Measurements from ENCODE around the gene UBL4B. TPM values are rescaled to one million over a fixed set of nuclear protein-coding genes. Genes with fewer than 3 reads are reported as not detected.

The UBL4B gene
- total and polyA plus RNA-seq, 8 donors, result not detected

DNA sequence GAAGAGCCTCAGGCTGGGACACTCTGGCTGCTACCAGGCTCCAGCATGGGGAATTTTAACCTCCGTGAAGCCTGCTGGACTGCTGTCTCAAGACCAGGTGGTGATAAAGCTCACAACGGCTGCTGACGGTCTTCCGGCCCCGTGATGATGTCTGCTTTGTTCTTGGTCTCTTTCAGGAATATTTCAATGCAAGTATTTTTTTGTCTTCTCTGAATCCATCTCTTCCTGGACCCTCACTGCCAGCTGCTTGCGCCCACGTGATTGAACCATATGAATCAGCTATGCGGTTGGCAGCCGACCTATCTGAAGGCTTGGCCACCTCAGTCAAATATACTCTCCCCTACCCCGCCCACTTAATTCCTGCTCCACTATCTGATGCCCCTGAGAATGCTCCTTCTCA is 23.4 kb downstream of the UBL4B start:
- peaks cover 0 to 46% (median 17%) of the 10 kb centered on the region in 3 donors for H3K27me3 ChIP-seq
- TF ChIP-seq, protein P1, sequence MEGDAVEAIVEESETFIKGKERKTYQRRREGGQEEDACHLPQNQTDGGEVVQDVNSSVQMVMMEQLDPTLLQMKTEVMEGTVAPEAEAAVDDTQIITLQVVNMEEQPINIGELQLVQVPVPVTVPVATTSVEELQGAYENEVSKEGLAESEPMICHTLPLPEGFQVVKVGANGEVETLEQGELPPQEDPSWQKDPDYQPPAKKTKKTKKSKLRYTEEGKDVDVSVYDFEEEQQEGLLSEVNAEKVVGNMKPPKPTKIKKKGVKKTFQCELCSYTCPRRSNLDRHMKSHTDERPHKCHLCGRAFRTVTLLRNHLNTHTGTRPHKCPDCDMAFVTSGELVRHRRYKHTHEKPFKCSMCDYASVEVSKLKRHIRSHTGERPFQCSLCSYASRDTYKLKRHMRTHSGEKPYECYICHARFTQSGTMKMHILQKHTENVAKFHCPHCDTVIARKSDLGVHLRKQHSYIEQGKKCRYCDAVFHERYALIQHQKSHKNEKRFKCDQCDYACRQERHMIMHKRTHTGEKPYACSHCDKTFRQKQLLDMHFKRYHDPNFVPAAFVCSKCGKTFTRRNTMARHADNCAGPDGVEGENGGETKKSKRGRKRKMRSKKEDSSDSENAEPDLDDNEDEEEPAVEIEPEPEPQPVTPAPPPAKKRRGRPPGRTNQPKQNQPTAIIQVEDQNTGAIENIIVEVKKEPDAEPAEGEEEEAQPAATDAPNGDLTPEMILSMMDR (IDR thresholded peaks at IDR 0.05), result no peak
- TF ChIP-seq POLR2A (IDR thresholded peaks at IDR 0.05), result no peak
- WGBS, 5 donors, result 47 to 67% (median 60%) methylated on average over 10 of the region's 10 CpGs
- H3K4me1 ChIP-seq, result peaks cover 0 to 8% (median 2%) of the 10 kb centered on the region in 4 donors
- intact Hi-C loops (cut with DNase I; ENCODE audit: low total_unique reads), result no loop called here
- no peaks in the 10 kb centered on the region for H3K36me3 ChIP-seq
- no peak overlapping the region for H3K27ac ChIP-seq
- H3K4me3 ChIP-seq, result no peak overlapping the region
- no peak for DNase-seq
- no peaks in the 10 kb centered on the region for H3K9me3 ChIP-seq

DNA sequence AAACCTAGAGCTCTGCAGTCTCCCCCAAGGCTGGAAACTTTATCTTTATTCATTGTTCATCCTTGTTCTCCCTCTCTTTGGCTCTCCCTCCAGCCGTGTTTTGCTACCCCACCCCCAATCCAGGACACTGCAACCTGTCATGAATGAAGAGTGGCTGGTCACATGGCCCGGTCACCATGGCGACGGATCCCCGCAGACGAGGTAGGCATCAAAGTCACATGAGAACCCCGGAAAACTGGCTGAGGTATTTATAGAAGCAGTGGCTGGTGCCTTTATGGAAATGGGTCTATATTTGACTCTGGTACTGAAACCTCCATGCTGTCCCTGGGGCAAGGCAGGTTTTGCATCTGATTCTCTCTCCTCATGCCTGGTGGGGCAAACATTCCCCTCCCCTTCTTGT is 24.7 kb downstream of the UBL4B start:
- Histone ChIP-seq H3K9me3 (no peaks in the 10 kb centered on the region), H3K4me3 (no peak overlapping the region), H3K36me3 (no peaks in the 10 kb centered on the region), H3K27ac (no peak overlapping the region), H3K4me1 (peaks cover 0 to 8% (median 2%) of the 10 kb centered on the region in 4 donors), H3K27me3 (peaks cover 0 to 50% (median 13%) of the 10 kb centered on the region in 3 donors)
- no peak for TF ChIP-seq EP300 (IDR thresholded peaks at IDR 0.05)
- no peak for TF ChIP-seq POLR2AphosphoS5 (IDR thresholded peaks at IDR 0.05)
- TF ChIP-seq, protein P1 (IDR thresholded peaks at IDR 0.05), result no peak
- WGBS, 5 donors, result 2 to 6% (median 3%) methylated on average over 7 of the region's 7 CpGs
- intact Hi-C loops (cut with DNase I; ENCODE audit: low total_unique reads), result no loop called here
- DNase-seq, result peak; percentile 28 to 69

DNA sequence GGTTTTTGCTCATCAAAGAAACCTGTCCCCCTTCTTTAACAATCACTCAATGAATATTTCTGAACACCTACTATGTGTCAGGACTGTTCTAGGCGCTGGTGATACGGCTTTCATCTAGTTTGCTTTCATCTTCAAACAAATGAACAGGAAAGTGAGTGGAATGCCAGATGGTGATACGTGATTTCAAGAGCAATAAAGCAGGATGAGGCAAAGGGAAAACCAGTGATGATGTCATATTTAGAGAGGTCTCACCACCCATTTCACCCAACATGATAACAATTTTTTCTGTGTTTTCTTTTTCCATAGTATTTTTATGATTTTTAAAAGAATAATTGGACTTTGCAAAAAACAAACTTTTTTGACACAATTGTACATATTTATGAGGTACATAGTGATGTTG is 26.7 kb downstream of the UBL4B start:
- Histone ChIP-seq H3K4me1 (peaks cover 0 to 8% (median 2%) of the 10 kb centered on the region in 4 donors), H3K9me3 (no peaks in the 10 kb centered on the region), H3K4me3 (no peak overlapping the region), H3K27ac (no peak overlapping the region), H3K36me3 (no peaks in the 10 kb centered on the region), H3K27me3 (peaks cover 0 to 69% (median 19%) of the 10 kb centered on the region in 3 donors)
- TF ChIP-seq POLR2A (IDR thresholded peaks at IDR 0.05), result no peak
- TF ChIP-seq, protein P1 (IDR thresholded peaks at IDR 0.05), result no peak
- no peak for TF ChIP-seq EP300 (IDR thresholded peaks at IDR 0.05)
- no peak for TF ChIP-seq POLR2AphosphoS5 (IDR thresholded peaks at IDR 0.05)
- intact Hi-C loops (cut with DNase I; ENCODE audit: low total_unique reads), result no loop called here
- DNase-seq, result no peak
- 52 to 67% (median 58%) methylated on average over 3 of the region's 3 CpGs for WGBS, 5 donors

DNA sequence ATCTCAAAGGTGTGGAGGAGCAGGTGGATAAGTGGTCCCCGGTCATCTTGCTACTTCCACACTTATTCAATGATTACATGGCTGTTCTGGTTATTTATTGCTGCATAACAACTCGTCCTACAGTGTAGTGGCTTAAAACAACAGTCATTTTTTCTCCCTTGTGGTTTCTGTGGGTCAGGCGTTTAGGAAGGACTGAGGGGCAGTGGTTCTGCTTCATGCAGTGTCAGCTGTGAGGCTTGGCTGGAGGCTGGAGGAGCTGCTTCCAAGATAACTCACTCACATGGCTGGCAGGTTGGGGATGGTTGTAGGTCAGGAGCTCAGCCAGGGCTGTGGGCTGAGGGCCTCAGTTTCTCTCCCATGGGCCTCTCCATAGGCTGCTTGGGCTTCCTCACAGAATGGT is 32.1 kb downstream of the UBL4B start:
- H3K27me3 ChIP-seq, result peaks cover 0 to 89% (median 22%) of the 10 kb centered on the region in 3 donors
- TF ChIP-seq EP300 (IDR thresholded peaks at IDR 0.05), result no peak
- TF ChIP-seq, protein P1 (IDR thresholded peaks at IDR 0.05), result no peak
- intact Hi-C loops (cut with DNase I; ENCODE audit: low total_unique reads), result no loop called here
- no peaks in the 10 kb centered on the region for H3K36me3 ChIP-seq
- H3K9me3 ChIP-seq, result no peaks in the 10 kb centered on the region
- H3K4me1 ChIP-seq, result no peaks in the 10 kb centered on the region
- H3K4me3 ChIP-seq, result no peak overlapping the region
- DNase-seq, result no peak
- H3K27ac ChIP-seq, result no peak overlapping the region
- 30 to 57% (median 47%) methylated on average over 3 of the region's 3 CpGs for WGBS, 5 donors

All from stomach (tissue), 9 donors.